ENCODE measurements around the gene TMEM170A.
A peak's percentile ranks its signal among the peaks of the same experiment; 100 is the strongest.
"Not testable (repeated sequence)": the region's sequence is repeated elsewhere in the genome, so short reads cannot be mapped to it uniquely, and the experiment has no call there.

The TMEM170A gene

GRCh38 chr16:75482434-75483205 is 18.1 kb upstream of the TMEM170A start:
- DNase-seq (ENCODE audit: low read depth): no peak
- H3K4me3 ChIP-seq (ENCODE audit: low read depth, low read length): no peak overlapping the region

GRCh38 chr16:75481475-75481874 is 17.0 kb upstream of the TMEM170A start:
- H3K4me3 ChIP-seq (ENCODE audit: low read depth, low read length): no peak overlapping the region

GRCh38 chr16:75479421-75479990 is 15.0 kb upstream of the TMEM170A start:
- DNase-seq (ENCODE audit: low read depth): no peak

More at GRCh38 chr16:75481475-75481874, 17.0 kb upstream of the TMEM170A start:
- DNase-seq (ENCODE audit: low read depth): no peak

GRCh38 chr16:75478480-75479345 is 14.2 kb upstream of the TMEM170A start:
- no peak overlapping the region for H3K4me3 ChIP-seq (ENCODE audit: low read depth, low read length)
- DNase-seq (ENCODE audit: low read depth): no peak

More at GRCh38 chr16:75479421-75479990, 15.0 kb upstream of the TMEM170A start:
- no peak overlapping the region for H3K4me3 ChIP-seq (ENCODE audit: low read depth, low read length)

- no peak overlapping the region for H3K4me3 ChIP-seq (ENCODE audit: low read depth, low read length)
- no peak for DNase-seq (ENCODE audit: low read depth)
These were observed 13.4 kb upstream of the TMEM170A start for GRCh38 chr16:75477680-75478473.

- H3K4me3 ChIP-seq (ENCODE audit: low read depth, low read length): no peak overlapping the region
- DNase-seq (ENCODE audit: low read depth): no peak
These were observed 12.3 kb upstream of the TMEM170A start for GRCh38 chr16:75476817-75477216.

- DNase-seq (ENCODE audit: low read depth): no peak
- H3K4me3 ChIP-seq (ENCODE audit: low read depth, low read length): no peak overlapping the region
These were observed 10.9 kb upstream of the TMEM170A start for GRCh38 chr16:75475420-75475847.

- no peak for DNase-seq (ENCODE audit: low read depth)
These were observed 8.7 kb upstream of the TMEM170A start for GRCh38 chr16:75472908-75473877.

GRCh38 chr16:75471723-75472633 is 7.5 kb upstream of the TMEM170A start:
- DNase-seq (ENCODE audit: low read depth): no peak
- no peak overlapping the region for H3K4me3 ChIP-seq (ENCODE audit: low read depth, low read length)

More at GRCh38 chr16:75472908-75473877, 8.7 kb upstream of the TMEM170A start:
- H3K4me3 ChIP-seq (ENCODE audit: low read depth, low read length): no peak overlapping the region

GRCh38 chr16:75466760-75467159 is 2.3 kb upstream of the TMEM170A start:
- DNase-seq (ENCODE audit: low read depth): no peak
- H3K4me3 ChIP-seq (ENCODE audit: low read depth, low read length): no peak overlapping the region

- DNase-seq (ENCODE audit: low read depth): not testable (repeated sequence)
- peak overlapping the region; percentile 79 for H3K4me3 ChIP-seq (ENCODE audit: low read depth, low read length)
These were observed 934 bp downstream of the TMEM170A start for GRCh38 chr16:75463389-75464121.

- DNase-seq (ENCODE audit: low read depth): no peak
- H3K4me3 ChIP-seq (ENCODE audit: low read depth, low read length): peak overlapping the region; percentile 79
These were observed 1.7 kb downstream of the TMEM170A start for GRCh38 chr16:75462806-75463205.

- no peak for DNase-seq (ENCODE audit: low read depth)
- H3K4me3 ChIP-seq (ENCODE audit: low read depth, low read length): no peak overlapping the region
These were observed 2.9 kb downstream of the TMEM170A start for GRCh38 chr16:75461575-75461974.

GRCh38 chr16:75460446-75460845 is 4.0 kb downstream of the TMEM170A start:
- H3K4me3 ChIP-seq (ENCODE audit: low read depth, low read length): no peak overlapping the region
- no peak for DNase-seq (ENCODE audit: low read depth)

- H3K4me3 ChIP-seq (ENCODE audit: low read depth, low read length): no peak overlapping the region
- DNase-seq (ENCODE audit: low read depth): no peak
These were observed 4.8 kb downstream of the TMEM170A start for GRCh38 chr16:75459691-75460090.

GRCh38 chr16:75458439-75458838 is 6.0 kb downstream of the TMEM170A start:
- no peak for DNase-seq (ENCODE audit: low read depth)
- no peak overlapping the region for H3K4me3 ChIP-seq (ENCODE audit: low read depth, low read length)

GRCh38 chr16:75458029-75458428 is 6.5 kb downstream of the TMEM170A start:
- DNase-seq (ENCODE audit: low read depth): no peak
- no peak overlapping the region for H3K4me3 ChIP-seq (ENCODE audit: low read depth, low read length)

Measured in skeletal muscle cell (primary cell).